Smooth muscle cell (in vitro differentiated cells): ENCODE measurements around the gene GALM. TPM values are rescaled to one million over a fixed set of nuclear protein-coding genes. Genes with fewer than 3 reads are reported as not detected.
A peak's percentile ranks its signal among the peaks of the same experiment; 100 is the strongest.

Source experiments
- DNase-seq: peaks from one replicate; lab custom pipeline; 2025; ENCODE audit not compliant: unreplicated experiment; lab: John Stamatoyannopoulos, UW
- H2AFZ ChIP-seq: fragments of 200-600 bp; sonication (generic); 2 replicates; pipeline ENCODE4 v1.6.0; 2016; ENCODE audit warnings: antibody characterized with exemption, low read depth, mild to moderate bottlenecking
- H3F3A ChIP-seq: fragments of 200-600 bp; sonication (generic); 2 replicates; pipeline ENCODE4 v1.6.0; 2017; ENCODE audit warnings: antibody characterized with exemption, low read depth
- H3K27ac ChIP-seq: fragments of 200-600 bp; sonication (generic); 2 replicates; pipeline ENCODE4 v1.5.1; 2016; ENCODE audit warnings: low read depth, mild to moderate bottlenecking
- H3K27me3 ChIP-seq: fragments of 200-600 bp; sonication (generic); 2 replicates; pipeline ENCODE4 v1.6.1; 2016; ENCODE audit warnings: low read depth, mild to moderate bottlenecking
- H3K36me3 ChIP-seq: fragments of 200-600 bp; sonication (generic); 2 replicates; pipeline ENCODE4 v1.5.1; 2016; ENCODE audit warnings: low read depth
- H3K4me1 ChIP-seq: fragments of 200-600 bp; sonication (generic); 2 replicates; pipeline ENCODE4 v1.5.1; 2016; ENCODE audit warnings: low read depth
- H3K4me2 ChIP-seq: fragments of 200-600 bp; sonication (generic); 2 replicates; pipeline ENCODE4 v1.6.0; 2016; ENCODE audit warnings: mild to moderate bottlenecking
- H3K4me3 ChIP-seq: fragments of 200-600 bp; sonication (generic); 2 replicates; pipeline ENCODE4 v1.5.1; 2016; ENCODE audit warnings: mild to moderate bottlenecking
- H3K79me2 ChIP-seq: fragments of 200-600 bp; sonication (generic); 2 replicates; pipeline ENCODE4 v1.6.0; 2016; ENCODE audit warnings: low read depth, mild to moderate bottlenecking
- H3K9ac ChIP-seq: fragments of 200-600 bp; sonication (generic); 2 replicates; pipeline ENCODE4 v1.6.0; 2016; ENCODE audit warnings: low read depth
- H3K9me3 ChIP-seq: fragments of 200-600 bp; sonication (generic); replicated peaks from 2 replicates; pipeline ENCODE4 v1.5.1; 2016; ENCODE audit warnings: low read depth
- H4K20me1 ChIP-seq: fragments of 200-600 bp; sonication (generic); 2 replicates; pipeline ENCODE4 v1.6.0; 2016; ENCODE audit warnings: low read depth
- WGBS: methylation state at CpG from one replicate; pipeline ENCODE4 v1.1.7; 2016; ENCODE audit warnings: low lambda C conversion rate; 5-methylcytosine and 5-hydroxymethylcytosine counted together
- polyA plus RNA-seq: library from polyadenylated mRNA; unstranded; fragments of >200 nt; fragmentation: Nextera tagmentation; extraction: Ambion mirVana; gene quantifications from 2 replicates; pipeline ENCODE4 v1.2.1, GENCODE V29; 2016
- total RNA-seq: library from RNA; depleted of rRNA; stranded (reverse); fragments of >200 nt; gene quantifications from 2 replicates; pipeline ENCODE4 v1.2.3, GENCODE V29; 2014
- TF ChIP-seq, protein P1 (sequence below): fragments of 200-600 bp; sonication (generic); IDR thresholded peaks from 2 replicates; pipeline ENCODE4 v1.5.1; 2017; ENCODE audit warnings: borderline replicate concordance, mild to moderate bottlenecking, antibody characterized with exemption; ENCODE audit not compliant: insufficient read depth, poor library complexity, severe bottlenecking

The GALM gene
- total and polyA plus RNA-seq, 2 experiments from 2014 or later = 13.1 to 18.9 TPM

DNA sequence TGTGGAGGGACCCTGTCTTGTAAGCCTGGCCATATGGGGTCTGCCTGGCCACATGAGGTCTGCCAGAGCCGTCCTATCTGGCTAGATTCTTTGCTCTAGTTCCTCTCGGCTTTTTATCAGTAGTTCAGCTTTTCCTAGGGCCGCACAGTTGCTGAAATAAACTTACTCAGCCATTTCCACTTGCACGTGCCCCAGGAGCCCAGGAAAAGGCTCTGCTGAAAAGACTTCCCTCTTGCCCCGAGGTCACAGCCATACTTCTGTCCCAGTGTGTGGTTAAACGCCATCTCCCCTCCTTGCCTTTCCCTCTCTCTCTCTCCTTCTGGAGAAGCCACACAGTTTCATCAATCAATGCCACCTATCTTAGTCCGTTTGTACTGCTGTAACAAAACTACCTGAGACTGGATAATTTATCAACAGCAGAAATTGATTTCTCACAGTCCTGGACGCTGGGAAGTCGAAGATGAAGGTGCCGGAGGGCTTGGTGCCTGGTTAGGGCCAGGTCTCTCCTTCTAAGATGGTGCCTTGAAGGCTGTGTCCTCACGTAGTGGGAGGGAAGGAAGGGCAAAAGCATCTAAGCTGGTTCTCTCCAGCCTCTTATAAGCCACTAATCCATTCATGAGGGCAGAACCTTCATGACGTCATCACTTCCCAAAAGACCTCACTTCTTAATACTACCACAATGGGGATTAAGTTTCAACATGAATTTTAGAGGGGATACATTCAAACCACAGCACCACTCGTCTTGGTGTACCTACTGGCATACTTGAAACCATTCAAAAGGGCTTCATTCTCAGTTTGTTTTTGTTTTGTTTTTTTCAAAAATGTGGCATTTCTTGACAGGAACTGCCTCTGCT lies 11.2 kb upstream of the GALM start:
- Histone ChIP-seq H3K27me3 (no peaks in the 10 kb centered on the region), H3K4me1 (no peaks in the 10 kb centered on the region), H3K27ac (no peak overlapping the region), H3K4me2 (no peak overlapping the region), H4K20me1 (no peaks in the 10 kb centered on the region), H3K4me3 (no peak overlapping the region), H3F3A (no peaks in the 10 kb centered on the region), H2AFZ (peak overlapping the region; percentile 1), H3K9me3 (no peaks in the 10 kb centered on the region), H3K36me3 (no peaks in the 10 kb centered on the region), H3K79me2 (no peaks in the 10 kb centered on the region), H3K9ac (no peak overlapping the region)
- WGBS = 78% methylated on average over 13 of the region's 13 CpGs
- TF ChIP-seq, protein P1, sequence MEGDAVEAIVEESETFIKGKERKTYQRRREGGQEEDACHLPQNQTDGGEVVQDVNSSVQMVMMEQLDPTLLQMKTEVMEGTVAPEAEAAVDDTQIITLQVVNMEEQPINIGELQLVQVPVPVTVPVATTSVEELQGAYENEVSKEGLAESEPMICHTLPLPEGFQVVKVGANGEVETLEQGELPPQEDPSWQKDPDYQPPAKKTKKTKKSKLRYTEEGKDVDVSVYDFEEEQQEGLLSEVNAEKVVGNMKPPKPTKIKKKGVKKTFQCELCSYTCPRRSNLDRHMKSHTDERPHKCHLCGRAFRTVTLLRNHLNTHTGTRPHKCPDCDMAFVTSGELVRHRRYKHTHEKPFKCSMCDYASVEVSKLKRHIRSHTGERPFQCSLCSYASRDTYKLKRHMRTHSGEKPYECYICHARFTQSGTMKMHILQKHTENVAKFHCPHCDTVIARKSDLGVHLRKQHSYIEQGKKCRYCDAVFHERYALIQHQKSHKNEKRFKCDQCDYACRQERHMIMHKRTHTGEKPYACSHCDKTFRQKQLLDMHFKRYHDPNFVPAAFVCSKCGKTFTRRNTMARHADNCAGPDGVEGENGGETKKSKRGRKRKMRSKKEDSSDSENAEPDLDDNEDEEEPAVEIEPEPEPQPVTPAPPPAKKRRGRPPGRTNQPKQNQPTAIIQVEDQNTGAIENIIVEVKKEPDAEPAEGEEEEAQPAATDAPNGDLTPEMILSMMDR = no peak
- DNase-seq = no peak

DNA sequence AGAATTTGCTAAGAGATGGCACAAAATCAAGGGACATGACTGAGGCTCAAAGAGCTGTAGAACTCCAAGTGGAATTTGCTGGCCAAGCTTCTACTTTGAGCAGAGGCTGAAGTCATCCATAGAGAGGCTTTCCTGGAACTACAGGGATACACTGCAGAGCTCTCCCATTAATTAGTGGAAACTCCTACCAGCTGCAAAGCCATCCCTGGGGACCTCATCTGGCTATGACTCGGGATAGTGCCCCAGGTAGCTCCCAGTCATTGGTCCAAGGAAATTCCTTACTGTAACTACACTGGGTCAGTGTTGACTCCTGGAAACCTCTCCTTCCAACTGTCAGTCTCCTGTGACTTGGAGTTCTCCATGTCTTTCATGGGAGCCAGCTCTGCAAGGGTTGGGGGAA lies 10.5 kb upstream of the GALM start:
- H3K27ac ChIP-seq = no peak overlapping the region
- no peaks in the 10 kb centered on the region for H3K27me3 ChIP-seq
- no peaks in the 10 kb centered on the region for H3K9me3 ChIP-seq
- H3F3A ChIP-seq = no peaks in the 10 kb centered on the region
- H3K36me3 ChIP-seq = no peaks in the 10 kb centered on the region
- WGBS = 82% methylated on average over 1 of the region's 1 CpG
- H4K20me1 ChIP-seq = no peaks in the 10 kb centered on the region
- no peak for DNase-seq
- H3K79me2 ChIP-seq = no peaks in the 10 kb centered on the region
- H3K4me1 ChIP-seq = no peaks in the 10 kb centered on the region
- no peak overlapping the region for H2AFZ ChIP-seq
- H3K4me2 ChIP-seq = no peak overlapping the region
- no peak overlapping the region for H3K9ac ChIP-seq
- TF ChIP-seq, protein P1 = no peak
- H3K4me3 ChIP-seq = no peak overlapping the region

DNA sequence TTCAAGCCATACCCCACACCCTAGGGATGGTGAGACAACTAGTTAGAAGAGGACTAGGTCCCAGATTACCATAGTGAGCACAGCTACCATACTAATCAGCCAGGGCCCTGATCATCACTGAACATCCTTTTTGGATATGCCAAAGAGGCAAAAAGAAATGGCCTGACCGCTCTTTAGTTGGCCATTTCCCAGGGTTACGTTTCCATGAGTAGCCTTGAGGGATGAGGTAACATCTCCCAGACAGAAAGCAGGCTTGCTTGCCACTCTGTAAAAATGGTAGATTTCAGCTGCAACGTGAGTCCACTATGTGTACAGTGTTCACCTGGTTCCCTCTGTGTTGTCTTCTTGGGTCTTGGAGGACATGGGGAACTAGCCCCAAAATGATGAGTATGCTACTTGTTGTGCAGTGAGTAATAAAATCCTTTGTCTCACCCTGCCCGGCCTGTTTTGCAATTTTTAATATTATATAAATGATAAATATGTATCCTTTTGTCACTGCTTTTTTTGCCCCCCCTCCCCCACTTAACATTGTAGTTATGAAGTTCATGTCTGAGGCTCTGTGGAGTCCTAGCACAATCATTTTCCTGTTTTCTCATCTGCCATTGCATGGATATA lies 8.9 kb upstream of the GALM start:
- TF ChIP-seq, protein P1 = no peak
- Histone ChIP-seq H3K4me2 (no peak overlapping the region), H3K27me3 (no peaks in the 10 kb centered on the region), H3K27ac (no peak overlapping the region), H3K36me3 (no peaks in the 10 kb centered on the region), H4K20me1 (no peaks in the 10 kb centered on the region), H3K79me2 (no peaks in the 10 kb centered on the region), H3K4me1 (no peaks in the 10 kb centered on the region), H3F3A (no peaks in the 10 kb centered on the region), H3K9ac (no peak overlapping the region), H3K4me3 (no peak overlapping the region), H3K9me3 (no peaks in the 10 kb centered on the region), H2AFZ (no peak overlapping the region)
- DNase-seq = no peak
- WGBS = 93% methylated on average over 4 of the region's 4 CpGs
